ENCODE measurements around the gene ALX4. TPM values are rescaled to one million over a fixed set of nuclear protein-coding genes. Genes with fewer than 3 reads are reported as not detected.

The ALX4 gene
- total and polyA plus RNA-seq, 9 of the 15 experiments (the other 6 are each of a cell fraction or from before 2014, with no cell fraction given), result 0.07 to 1.2 (median 0.33) TPM

DNA sequence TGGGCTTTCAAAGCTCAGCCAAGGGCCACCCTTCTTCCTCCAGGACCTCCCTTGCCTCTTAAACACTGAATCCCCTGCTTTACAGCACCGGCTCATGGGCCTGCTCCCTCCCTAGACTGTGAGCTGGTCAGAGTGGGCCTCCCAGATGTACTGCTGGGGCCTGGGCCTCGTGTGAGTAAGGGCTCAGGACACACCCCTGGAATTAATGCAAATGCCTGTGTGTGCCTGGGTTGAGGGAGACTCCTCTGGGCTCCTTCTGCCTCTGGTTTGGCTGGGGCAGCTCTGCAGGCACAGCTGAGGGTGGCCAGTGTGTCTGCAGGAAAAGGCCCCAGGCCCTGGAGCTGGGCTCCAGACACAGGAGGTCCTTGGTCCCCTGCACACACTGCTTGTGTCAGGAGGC is 24.2 kb downstream of the ALX4 start:
- CTCF ChIA-PET (ENCODE audit: low intra/inter-chr PET ratio), result interaction anchor here (0.6 to 3.4 kb wide), 7 partner anchors 41 to 331 kb away, joined by 3 to 17 read pairs (median 4); no protein-coding TSS in a partner anchor
- no TSS peak for BruUV-seq (replicated peaks)
- TF ChIP-seq ELK3 (CRISPR knock-in tag; IDR thresholded peaks at IDR 0.05), result no peak
- no peak for TF ChIP-seq ZNF134 (CRISPR knock-in tag; conservative IDR thresholded peaks at IDR 0.05)
- TF ChIP-seq ZNF239 (CRISPR knock-in tag; IDR thresholded peaks at IDR 0.05), result no peak
- no peak for TF ChIP-seq DPF2 (IDR thresholded peaks at IDR 0.05)
- TF ChIP-seq FOXP1 (CRISPR knock-in tag; IDR thresholded peaks at IDR 0.05), result no peak
- TF ChIP-seq CGGBP1 (CRISPR knock-in tag; IDR thresholded peaks at IDR 0.05), result no peak
- no peak for TF ChIP-seq ZNF280B (CRISPR knock-in tag; IDR thresholded peaks at IDR 0.05)
- TF ChIP-seq, protein P1, sequence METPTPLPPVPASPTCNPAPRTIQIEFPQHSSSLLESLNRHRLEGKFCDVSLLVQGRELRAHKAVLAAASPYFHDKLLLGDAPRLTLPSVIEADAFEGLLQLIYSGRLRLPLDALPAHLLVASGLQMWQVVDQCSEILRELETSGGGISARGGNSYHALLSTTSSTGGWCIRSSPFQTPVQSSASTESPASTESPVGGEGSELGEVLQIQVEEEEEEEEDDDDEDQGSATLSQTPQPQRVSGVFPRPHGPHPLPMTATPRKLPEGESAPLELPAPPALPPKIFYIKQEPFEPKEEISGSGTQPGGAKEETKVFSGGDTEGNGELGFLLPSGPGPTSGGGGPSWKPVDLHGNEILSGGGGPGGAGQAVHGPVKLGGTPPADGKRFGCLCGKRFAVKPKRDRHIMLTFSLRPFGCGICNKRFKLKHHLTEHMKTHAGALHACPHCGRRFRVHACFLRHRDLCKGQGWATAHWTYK (CRISPR knock-in tag; IDR thresholded peaks at IDR 0.05), result no peak
- TF ChIP-seq IRF1 (CRISPR knock-in tag; IDR thresholded peaks at IDR 0.05; ENCODE audit: borderline replicate concordance), result no peak
- TF ChIP-seq SNIP1 (IDR thresholded peaks at IDR 0.05; ENCODE audit: low read depth), result no peak
- no peak for TF ChIP-seq PCBP1 (IDR thresholded peaks at IDR 0.05; ENCODE audit: low read depth, low read length, poor library complexity, severe bottlenecking)
- no peaks in the 10 kb centered on the region for H3K9me3 ChIP-seq (replicated peaks; ENCODE audit: control insufficient read depth, insufficient read depth, low read depth, low read length)
- peak overlapping the region in 1 of 2 experiments; percentile 24; a peak in 2 of 4 replicates for H3K9ac ChIP-seq (ENCODE audit: insufficient read depth in 1 of 2, low read depth in 2 of 2, low read length in 2 of 2)
- no peaks in the 10 kb centered on the region for H3K27me3 ChIP-seq (ENCODE audit: control insufficient read depth in 2 of 2, insufficient read depth in 2 of 2, low read length in 2 of 2)
- 5% methylated on average over 2 of the region's 2 CpGs for WGBS (ENCODE audit: insufficient coverage, low coverage, missing lambda C conversion rate)
- no peak overlapping the region for H3K27ac ChIP-seq (ENCODE audit: extremely low read depth, low read depth, low read length)
- DNase-seq (ENCODE audit: extremely low read depth in 1 of 4, low spot score in 3 of 4) (no peak), FAIRE-seq (no peak), ATAC-seq (peak; percentile 14; the same call in 2 of the 3 replicates)
- peak overlapping the region; percentile 26; the same call in 1 of the 2 replicates for H2AFZ ChIP-seq (ENCODE audit: low read depth, low read length)
- in situ Hi-C loops (cut with MboI), result loop anchor here (5.0 kb wide), 2 partner anchors 252 to 332 kb away; no protein-coding TSS in a partner anchor
- H3K9me1 ChIP-seq (ENCODE audit: control insufficient read depth, insufficient read depth, low read length), result no peaks in the 10 kb centered on the region
- H3K79me2 ChIP-seq (ENCODE audit: control insufficient read depth, insufficient read depth, low read length), result no peaks in the 10 kb centered on the region
- H3K4me2 ChIP-seq (ENCODE audit: insufficient read depth, low read length), result no peak overlapping the region
- no peaks in the 10 kb centered on the region for H4K20me1 ChIP-seq (replicated peaks; ENCODE audit: control insufficient read depth, insufficient read depth, low read length)
- H3K4me1 ChIP-seq (replicated peaks in 1 of 2; ENCODE audit: control insufficient read depth in 2 of 2, insufficient read depth in 2 of 2, low read length in 2 of 2), result peaks cover 7 to 15% of the 10 kb centered on the region in 2 experiments; a peak in 4 of 5 replicates
- POLR2A ChIA-PET, result interaction anchor here (1.2 kb wide), 1 partner anchor 251 kb away, joined by 5 read pairs; no protein-coding TSS in a partner anchor
- intact Hi-C loops (cut with micrococcal nuclease), result loop anchor here (1.0 to 10.0 kb wide), 7 partner anchors 41 to 331 kb away; no protein-coding TSS in a partner anchor
- H3K36me3 ChIP-seq (ENCODE audit: control insufficient read depth, insufficient read depth, low read length), result no peaks in the 10 kb centered on the region
- H3K4me3 ChIP-seq, result no peak overlapping the region
